HG02870 (cell line): ENCODE results near the gene PPP1R2.
"Not testable (repeated sequence)": the region's sequence is repeated elsewhere in the genome, so short reads cannot be mapped to it uniquely, and the experiment has no call there.

Source experiments
- ATAC-seq: cut with Tn5 transposase; IDR thresholded peaks from one replicate; pipeline ENCODE4 v1.9.1; 2021; ENCODE audit warnings: mild to moderate bottlenecking, moderate library complexity; ENCODE audit not compliant: unreplicated experiment

PPP1R2 gene

GRCh38 chr3:195542698-195543499, at the start of gene PPP1R2:
TSS of gene PPP1R2 (minus strand) at chr3:195543325. CDS start at chr3:195543025, 300 bp downstream.
- peak; percentile 63 for ATAC-seq

DNA sequence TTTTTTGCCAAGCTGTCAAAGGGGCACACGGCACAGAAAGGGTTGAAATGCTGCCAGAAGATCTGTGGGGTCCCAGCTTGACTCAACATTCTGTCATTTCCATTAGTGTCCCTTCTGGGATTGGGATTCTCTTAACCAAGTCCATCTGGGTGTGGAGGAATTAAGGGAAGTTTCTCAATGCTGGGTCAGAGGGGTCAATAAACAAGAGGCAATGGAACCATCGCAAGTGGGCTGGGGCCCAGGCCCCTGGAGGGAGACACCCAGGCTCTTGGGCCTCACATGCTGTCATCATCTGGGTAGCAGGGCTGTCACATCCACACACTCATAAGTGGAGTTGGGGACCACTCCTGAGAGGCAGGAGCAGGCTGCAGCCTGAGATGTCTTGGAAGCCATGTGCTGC, 48.7 kb upstream of the PPP1R2 start:
- no peak for ATAC-seq

DNA sequence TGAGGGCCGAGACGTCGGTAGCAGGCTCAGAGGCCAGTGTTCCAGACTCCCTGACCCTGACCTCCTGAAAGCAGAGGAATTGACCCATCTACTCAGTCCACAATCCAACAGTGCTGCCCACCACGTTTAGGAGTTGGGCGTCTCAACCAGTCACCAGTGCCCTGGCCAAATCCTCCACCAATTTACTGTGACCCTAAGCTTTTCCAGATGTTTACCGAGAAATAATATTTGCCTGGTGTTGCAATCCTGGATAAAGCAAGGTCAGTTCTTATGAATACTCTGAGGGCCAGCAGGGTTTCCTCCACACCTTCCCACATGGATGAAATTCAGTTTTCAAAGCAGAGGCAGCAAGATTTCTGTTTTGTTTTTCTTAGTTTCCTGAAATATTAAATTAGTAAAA, 48.1 kb upstream of the PPP1R2 start:
- ATAC-seq = no peak

DNA sequence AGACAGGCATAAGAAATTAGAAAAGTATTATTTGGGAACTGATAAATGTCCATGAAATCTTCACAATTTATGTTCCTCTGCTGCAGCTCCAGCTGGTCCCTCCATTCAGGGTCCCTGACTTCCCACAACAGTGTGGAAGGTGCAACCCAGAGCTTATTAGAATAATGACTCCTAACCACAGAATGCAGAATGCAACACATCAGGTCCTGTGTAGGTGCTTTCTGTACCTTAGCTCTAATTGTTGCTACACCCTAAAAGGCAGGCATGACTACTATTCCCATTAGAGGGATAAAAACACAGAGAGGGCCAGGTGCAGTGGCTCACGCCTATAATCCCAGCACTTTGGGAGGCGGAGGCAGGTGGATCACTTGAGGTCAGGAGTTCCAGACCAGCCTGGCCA, 47.3 kb upstream of the PPP1R2 start:
- not testable (repeated sequence) for ATAC-seq

- ATAC-seq = not testable (repeated sequence)
Observed at GRCh38 chr3:195589796-195590195, 46.7 kb upstream of the PPP1R2 start.

DNA sequence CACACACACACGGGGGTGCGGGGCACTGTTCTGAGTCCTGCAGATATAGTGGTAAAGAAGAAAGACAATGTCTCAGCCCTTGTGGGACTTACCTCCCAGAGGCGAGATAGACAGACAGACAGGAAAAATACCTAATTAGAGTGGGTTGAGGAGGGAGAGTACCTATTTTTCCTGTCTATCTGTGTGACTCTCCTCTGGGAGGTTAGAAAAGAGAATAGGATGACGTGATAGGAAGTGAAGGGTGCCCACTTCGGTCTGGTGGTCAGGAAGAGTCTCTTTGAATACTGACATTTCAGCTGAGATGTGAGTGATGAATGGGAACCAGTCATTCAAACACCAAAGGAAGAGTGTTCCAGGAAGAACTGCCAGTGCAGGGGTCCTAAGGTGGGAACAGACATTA, 44.7 kb upstream of the PPP1R2 start:
- ATAC-seq = no peak

DNA sequence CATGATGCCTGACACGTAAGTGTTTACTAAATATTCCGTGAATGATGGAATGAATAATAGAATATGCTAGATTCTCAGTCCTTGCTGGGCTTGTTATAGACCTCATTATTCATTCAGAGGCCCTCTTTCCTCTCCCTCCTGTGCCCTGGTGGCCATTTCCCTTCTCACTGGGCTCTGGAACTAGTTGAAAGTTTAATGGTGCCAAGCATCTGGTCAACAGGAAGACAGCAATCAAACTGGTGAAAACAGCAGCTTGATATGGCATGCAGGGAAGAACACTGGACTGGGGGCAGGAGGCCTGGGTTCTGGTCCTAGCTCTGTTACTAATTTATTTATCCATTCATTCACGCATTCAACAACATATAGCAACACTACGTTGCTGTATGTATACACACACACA, 44.3 kb upstream of the PPP1R2 start:
- ATAC-seq = no peak

DNA sequence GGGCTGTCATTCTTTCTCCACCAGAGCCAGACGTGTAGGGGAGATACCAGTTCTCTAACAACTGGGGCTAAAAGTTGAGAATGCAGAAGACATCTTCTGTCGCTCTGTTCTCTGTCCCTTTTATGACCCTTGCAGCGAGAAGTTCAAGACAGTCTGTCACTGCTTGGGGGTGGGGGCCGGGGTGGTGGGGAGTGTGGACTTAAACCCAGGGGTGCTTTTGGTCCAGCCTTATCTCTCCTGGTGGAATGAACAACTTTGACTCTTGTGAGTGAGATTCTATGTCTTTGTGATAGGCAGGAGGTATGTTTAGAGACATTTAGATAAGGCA, 41.4 kb upstream of the PPP1R2 start:
- ATAC-seq = no peak

- no peak for ATAC-seq
Observed at GRCh38 chr3:195583831-195584542, 40.9 kb upstream of the PPP1R2 start, which contains the start of gene APOD. TSS of gene APOD (minus strand) at chr3:195583940. CDS start at chr3:195579461, 4,479 bp downstream.

DNA sequence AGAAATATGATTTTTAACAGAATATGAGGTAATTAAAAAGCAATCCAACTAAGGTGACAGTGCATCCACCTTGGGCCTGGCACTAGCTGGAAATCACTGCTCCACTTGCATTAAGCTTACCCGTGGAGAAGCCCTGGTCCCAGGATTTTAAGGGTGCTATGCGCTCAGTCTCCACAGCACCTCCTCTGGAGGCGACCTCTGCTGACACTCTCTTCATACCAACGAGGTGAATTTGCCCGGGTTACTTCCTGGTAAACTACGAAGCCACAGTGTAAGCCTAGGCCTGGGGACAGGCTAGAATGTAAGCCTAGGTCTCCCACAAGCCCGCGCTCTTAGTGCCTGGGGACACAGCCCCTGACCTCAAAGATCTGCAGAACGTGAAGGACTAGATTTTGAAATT, 39.8 kb upstream of the PPP1R2 start:
- ATAC-seq = no peak

- ATAC-seq = no peak
Observed at GRCh38 chr3:195580744-195581443, 37.8 kb upstream of the PPP1R2 start.

- no peak for ATAC-seq
Observed at GRCh38 chr3:195579281-195579680, 36.2 kb upstream of the PPP1R2 start.

DNA sequence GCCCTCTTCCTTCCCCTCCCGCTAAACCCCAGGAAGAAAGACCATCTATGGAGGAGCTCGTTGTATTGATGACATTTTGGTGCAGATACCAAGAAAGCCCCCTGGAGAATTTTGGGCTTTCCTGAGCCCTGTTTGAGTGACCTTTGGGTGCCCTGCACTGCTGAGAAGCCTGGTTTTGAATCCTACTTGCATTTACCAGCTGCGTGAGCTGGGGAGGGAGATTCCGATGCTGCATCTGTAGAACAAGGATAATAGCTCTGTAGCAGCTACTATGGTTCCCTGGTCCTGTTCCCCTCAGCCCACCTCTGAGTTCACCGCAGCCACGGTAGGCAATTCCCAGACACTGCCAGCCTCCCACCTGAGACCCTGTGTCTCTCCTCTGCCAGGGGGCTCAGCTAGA, 35.4 kb upstream of the PPP1R2 start:
- ATAC-seq = no peak

- no peak for ATAC-seq
Observed at GRCh38 chr3:195577645-195578177, 34.6 kb upstream of the PPP1R2 start.

GRCh38 chr3:195574497-195575304, 31.6 kb upstream of the PPP1R2 start:
- ATAC-seq = no peak

- ATAC-seq = no peak
Observed at GRCh38 chr3:195573611-195574496, 30.7 kb upstream of the PPP1R2 start.

DNA sequence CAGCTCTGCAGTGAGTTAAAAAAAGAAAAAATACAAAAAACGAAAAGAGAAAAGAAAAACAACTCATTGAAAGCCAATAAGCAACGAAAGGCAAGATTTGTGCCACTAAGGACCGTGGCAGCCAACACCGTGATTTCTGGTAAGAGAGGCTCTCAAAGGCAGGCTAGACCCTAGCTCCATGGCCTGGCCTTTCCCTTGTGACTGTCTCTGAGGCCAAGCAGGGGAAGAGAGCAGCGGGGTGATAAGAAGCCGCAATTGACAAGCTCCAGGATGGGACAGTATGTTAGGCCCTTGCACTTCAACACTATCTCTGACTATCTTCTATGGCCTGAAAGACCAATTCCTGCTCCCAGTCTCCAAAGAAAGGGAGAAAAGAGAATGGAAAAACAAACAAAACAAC, 28.2 kb upstream of the PPP1R2 start:
- no peak for ATAC-seq

- ATAC-seq = no peak
Observed at GRCh38 chr3:195570912-195571311, 27.8 kb upstream of the PPP1R2 start.

- ATAC-seq = no peak
Observed at GRCh38 chr3:195570344-195570743, 27.2 kb upstream of the PPP1R2 start.

GRCh38 chr3:195568630-195569029, 25.5 kb upstream of the PPP1R2 start:
- no peak for ATAC-seq
